GM13977 (cell line): ENCODE measurements around the gene NBAS.

Experiments used
- DNase-seq: peaks from one replicate; pipeline ENCODE4 v3.0.0; 2012; ENCODE audit warnings: low spot score
- CTCF ChIP-seq: IDR thresholded peaks from 2 replicates; pipeline ENCODE4 v1.5.1; 2012; ENCODE audit warnings: mild to moderate bottlenecking, control low read depth; ENCODE audit not compliant: insufficient read depth; ENCODE audit errors: extremely low read depth, missing control alignments
- in situ Hi-C: fragments of 300-500 bp; cut with MboI; formaldehyde crosslinking; loops from one replicate; pipeline ENCODE4 v1.12.0; 2022; ENCODE audit warnings: low sequenced_read_pairs, low pct_unique_long_range_greater_than_20kb, mixed read lengths, inconsistent platforms; ENCODE audit not compliant: unreplicated experiment

The NBAS gene

GRCh38 chr2:15149063-15149462 lies 412.1 kb downstream of the NBAS start:
- DNase-seq = no peak
- in situ Hi-C loops = no loop called here
- TF ChIP-seq CTCF = no peak

- DNase-seq = no peak
- in situ Hi-C loops = no loop called here
- no peak for TF ChIP-seq CTCF
These were observed 413.5 kb downstream of the NBAS start for GRCh38 chr2:15147591-15147990.

- no peak for DNase-seq
- in situ Hi-C loops = no loop called here
- TF ChIP-seq CTCF = no peak
These were observed 414.2 kb downstream of the NBAS start for GRCh38 chr2:15146960-15147359.

GRCh38 chr2:15145919-15146318 lies 415.2 kb downstream of the NBAS start:
- no peak for DNase-seq
- in situ Hi-C loops = no loop called here
- no peak for TF ChIP-seq CTCF

GRCh38 chr2:15145046-15145817 lies 415.9 kb downstream of the NBAS start:
- no peak for DNase-seq
- TF ChIP-seq CTCF = no peak
- in situ Hi-C loops = no loop called here

GRCh38 chr2:15142069-15142689 lies 419.0 kb downstream of the NBAS start:
- DNase-seq = peak; percentile 83
- in situ Hi-C loops = no loop called here
- TF ChIP-seq CTCF = no peak
